Loucy (cell line): ENCODE data around the gene MORC3.

ENCODE experiments used
- EZH2phosphoT487 ChIP-seq: fragments of 200-600 bp; IDR thresholded peaks from 2 replicates; pipeline ENCODE4 v1.6.1; 2018; ENCODE audit warnings: antibody characterized with exemption, mild to moderate bottlenecking, moderate library complexity, borderline replicate concordance
- TF ChIP-seq, protein P1 (sequence below): fragments of 200-600 bp; sonication (generic); conservative IDR thresholded peaks from 2 replicates; pipeline ENCODE4 v1.5.1; 2014; ENCODE audit warnings: mild to moderate bottlenecking, antibody characterized with exemption, low read length

DNA sequence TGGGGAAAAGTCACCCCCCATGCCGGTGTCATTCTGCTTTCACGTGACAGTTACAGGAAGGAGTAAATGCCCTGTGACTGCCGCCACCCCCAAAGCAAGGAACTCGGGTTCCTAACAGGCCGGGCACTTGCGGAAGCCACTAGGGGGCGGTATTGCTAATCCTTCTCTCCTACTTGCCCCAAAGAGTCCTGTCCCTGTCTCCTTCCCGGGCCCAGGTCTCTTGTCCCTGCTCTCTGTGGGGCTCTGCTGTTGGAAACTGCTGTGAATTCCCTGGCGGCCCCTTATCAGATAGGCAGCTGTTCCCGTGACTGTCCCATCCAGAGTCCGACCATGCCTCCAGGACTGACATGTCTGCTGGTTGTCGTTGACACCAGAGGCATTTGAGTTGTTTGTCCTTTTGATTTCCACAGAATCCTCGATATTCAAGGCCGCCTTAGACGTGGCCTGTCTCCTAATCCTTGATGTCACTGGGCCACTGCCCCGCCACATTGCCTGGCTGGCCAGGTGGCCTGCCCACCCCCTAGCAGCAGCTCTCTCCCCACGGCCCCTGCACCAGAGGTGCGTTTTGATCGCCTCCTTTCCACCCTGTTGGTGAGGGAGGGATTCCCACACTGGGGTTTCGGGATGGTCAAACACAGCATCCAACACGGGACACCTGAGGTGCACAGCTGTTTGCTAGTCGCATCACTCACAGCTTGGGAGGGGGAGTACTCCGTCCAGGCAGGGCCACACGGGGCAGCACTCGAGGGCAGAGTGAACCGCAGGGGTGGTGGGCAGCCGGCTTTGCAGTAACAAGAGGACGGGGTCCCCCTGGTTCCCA, 102.5 kb downstream of the MORC3 start:
- TF ChIP-seq, protein P1, sequence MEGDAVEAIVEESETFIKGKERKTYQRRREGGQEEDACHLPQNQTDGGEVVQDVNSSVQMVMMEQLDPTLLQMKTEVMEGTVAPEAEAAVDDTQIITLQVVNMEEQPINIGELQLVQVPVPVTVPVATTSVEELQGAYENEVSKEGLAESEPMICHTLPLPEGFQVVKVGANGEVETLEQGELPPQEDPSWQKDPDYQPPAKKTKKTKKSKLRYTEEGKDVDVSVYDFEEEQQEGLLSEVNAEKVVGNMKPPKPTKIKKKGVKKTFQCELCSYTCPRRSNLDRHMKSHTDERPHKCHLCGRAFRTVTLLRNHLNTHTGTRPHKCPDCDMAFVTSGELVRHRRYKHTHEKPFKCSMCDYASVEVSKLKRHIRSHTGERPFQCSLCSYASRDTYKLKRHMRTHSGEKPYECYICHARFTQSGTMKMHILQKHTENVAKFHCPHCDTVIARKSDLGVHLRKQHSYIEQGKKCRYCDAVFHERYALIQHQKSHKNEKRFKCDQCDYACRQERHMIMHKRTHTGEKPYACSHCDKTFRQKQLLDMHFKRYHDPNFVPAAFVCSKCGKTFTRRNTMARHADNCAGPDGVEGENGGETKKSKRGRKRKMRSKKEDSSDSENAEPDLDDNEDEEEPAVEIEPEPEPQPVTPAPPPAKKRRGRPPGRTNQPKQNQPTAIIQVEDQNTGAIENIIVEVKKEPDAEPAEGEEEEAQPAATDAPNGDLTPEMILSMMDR: peak; percentile 86
- no peak for TF ChIP-seq EZH2phosphoT487
